ENCODE results near the gene FOXC1. TPM values are rescaled to one million over a fixed set of nuclear protein-coding genes. Genes with fewer than 3 reads are reported as not detected.

Gene FOXC1
- total RNA-seq, 4 donors from 2014 or later, result 0.75 to 0.96 (median 0.79) TPM

GRCh38 chr6:1574083-1574761, 35.5 kb upstream of the FOXC1 start:
- in situ Hi-C loops (cut with MboI; ENCODE audit: low pct_ligation_motif_present in 1 of 4, low pct_unique_long_range_greater_than_20kb in 1 of 4, low sequenced_read_pairs in 3 of 4), result no loop called here

GRCh38 chr6:1574890-1575209, 34.9 kb upstream of the FOXC1 start:
- 79 to 100% methylated on average over 1 to 6 of the region's 6 CpGs for WGBS, 2 donors (ENCODE audit: low coverage in 1 of 2)
- H3K4me1 ChIP-seq, result peaks cover 0 to 5% (median 0%) of the 10 kb centered on the region in 4 donors
- in situ Hi-C loops (cut with MboI; ENCODE audit: low pct_ligation_motif_present in 1 of 4, low pct_unique_long_range_greater_than_20kb in 1 of 4, low sequenced_read_pairs in 3 of 4) (loop anchor here in 2 of 4 donors (25.0 kb wide), 2 partner anchors 1062 to 1162 kb away; no protein-coding TSS in a partner anchor), intact Hi-C loops (cut with DNase I; ENCODE audit: low total_unique reads) (no loop called here)
- no peak for DNase-seq
- H3K27ac ChIP-seq, result peak overlapping the region in 2 of 4 donors; percentile 24 to 26
- no peaks in the 10 kb centered on the region for H3K36me3 ChIP-seq
- TF ChIP-seq, protein P1, sequence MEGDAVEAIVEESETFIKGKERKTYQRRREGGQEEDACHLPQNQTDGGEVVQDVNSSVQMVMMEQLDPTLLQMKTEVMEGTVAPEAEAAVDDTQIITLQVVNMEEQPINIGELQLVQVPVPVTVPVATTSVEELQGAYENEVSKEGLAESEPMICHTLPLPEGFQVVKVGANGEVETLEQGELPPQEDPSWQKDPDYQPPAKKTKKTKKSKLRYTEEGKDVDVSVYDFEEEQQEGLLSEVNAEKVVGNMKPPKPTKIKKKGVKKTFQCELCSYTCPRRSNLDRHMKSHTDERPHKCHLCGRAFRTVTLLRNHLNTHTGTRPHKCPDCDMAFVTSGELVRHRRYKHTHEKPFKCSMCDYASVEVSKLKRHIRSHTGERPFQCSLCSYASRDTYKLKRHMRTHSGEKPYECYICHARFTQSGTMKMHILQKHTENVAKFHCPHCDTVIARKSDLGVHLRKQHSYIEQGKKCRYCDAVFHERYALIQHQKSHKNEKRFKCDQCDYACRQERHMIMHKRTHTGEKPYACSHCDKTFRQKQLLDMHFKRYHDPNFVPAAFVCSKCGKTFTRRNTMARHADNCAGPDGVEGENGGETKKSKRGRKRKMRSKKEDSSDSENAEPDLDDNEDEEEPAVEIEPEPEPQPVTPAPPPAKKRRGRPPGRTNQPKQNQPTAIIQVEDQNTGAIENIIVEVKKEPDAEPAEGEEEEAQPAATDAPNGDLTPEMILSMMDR (IDR thresholded peaks at IDR 0.05), result no peak
- TF ChIP-seq POLR2AphosphoS5 (IDR thresholded peaks at IDR 0.05), result no peak
- TF ChIP-seq POLR2A (IDR thresholded peaks at IDR 0.05), result no peak
- no peak for TF ChIP-seq EP300 (IDR thresholded peaks at IDR 0.05; ENCODE audit: low read depth)
- H3K4me3 ChIP-seq, result no peak overlapping the region
- no peaks in the 10 kb centered on the region for H3K27me3 ChIP-seq
- peaks cover 9 to 14% of the 10 kb centered on the region in 2 donors for H3K9me3 ChIP-seq

More at GRCh38 chr6:1574083-1574761, 35.5 kb upstream of the FOXC1 start:
- Histone ChIP-seq H3K27me3 (no peaks in the 10 kb centered on the region), H3K4me3 (no peak overlapping the region), H3K4me1 (peaks cover 0 to 5% (median 0%) of the 10 kb centered on the region in 4 donors), H3K9me3 (peaks cover 9 to 17% of the 10 kb centered on the region in 2 donors), H3K27ac (no peak overlapping the region), H3K36me3 (no peaks in the 10 kb centered on the region)
- TF ChIP-seq, protein P1 (IDR thresholded peaks at IDR 0.05), result no peak
- TF ChIP-seq POLR2AphosphoS5 (IDR thresholded peaks at IDR 0.05), result no peak
- no peak for TF ChIP-seq EP300 (IDR thresholded peaks at IDR 0.05; ENCODE audit: low read depth)
- no peak for TF ChIP-seq POLR2A (IDR thresholded peaks at IDR 0.05)
- intact Hi-C loops (cut with DNase I; ENCODE audit: low total_unique reads), result no loop called here
- DNase-seq, result no peak
- WGBS, 2 donors (ENCODE audit: low coverage in 1 of 2), result 75 to 84% methylated on average over 2 to 13 of the region's 13 CpGs

- TF ChIP-seq POLR2A (IDR thresholded peaks at IDR 0.05), result no peak
- TF ChIP-seq EP300 (IDR thresholded peaks at IDR 0.05; ENCODE audit: low read depth), result no peak
- TF ChIP-seq POLR2AphosphoS5 (IDR thresholded peaks at IDR 0.05), result no peak
- TF ChIP-seq, protein P1 (IDR thresholded peaks at IDR 0.05), result no peak
- 60% methylated on average over 16 of the region's 16 CpGs; no CpG with 5 or more reads in 1 of the 2 donors for WGBS, 2 donors (ENCODE audit: low coverage in 1 of 2)
- DNase-seq, result no peak
- peaks cover 9% of the 10 kb centered on the region in 2 donors for H3K9me3 ChIP-seq
- H3K4me3 ChIP-seq, result peak overlapping the region in 1 of 4 donors; percentile 7
- intact Hi-C loops (cut with DNase I; ENCODE audit: low total_unique reads), result no loop called here
- no peaks in the 10 kb centered on the region for H3K36me3 ChIP-seq
- H3K27me3 ChIP-seq, result no peaks in the 10 kb centered on the region
- in situ Hi-C loops (cut with MboI; ENCODE audit: low pct_ligation_motif_present in 1 of 4, low pct_unique_long_range_greater_than_20kb in 1 of 4, low sequenced_read_pairs in 3 of 4), result loop anchor here in 2 of 4 donors (25.0 kb wide), 2 partner anchors 1062 to 1162 kb away; no protein-coding TSS in a partner anchor
- peaks cover 0 to 5% (median 0%) of the 10 kb centered on the region in 4 donors for H3K4me1 ChIP-seq
- peak overlapping the region in 2 of 4 donors; percentile 24 to 26 for H3K27ac ChIP-seq
Measured at GRCh38 chr6:1575210-1576041, 34.3 kb upstream of the FOXC1 start.

DNA sequence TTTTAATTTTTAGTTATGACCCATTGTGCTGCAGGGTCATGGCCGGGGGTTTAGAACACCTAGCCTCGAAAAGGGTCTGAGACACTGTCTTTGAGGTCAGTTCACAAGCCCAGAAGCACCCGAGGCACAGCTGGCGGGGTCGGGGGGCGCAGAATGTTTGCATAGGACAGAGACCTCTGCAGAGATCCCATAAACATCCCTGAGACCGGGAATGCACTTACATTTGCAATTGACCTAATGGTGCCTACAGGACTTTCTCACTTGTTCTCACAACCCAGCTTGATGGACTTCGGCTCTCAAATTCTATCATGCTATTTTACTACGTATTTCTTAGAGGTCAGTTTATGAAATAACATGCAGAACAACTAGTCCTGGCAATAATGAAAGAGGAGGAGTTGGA, 33.5 kb upstream of the FOXC1 start:
- peaks cover 3 to 4% of the 10 kb centered on the region in 2 donors for H3K9me3 ChIP-seq
- H3K27me3 ChIP-seq, result no peaks in the 10 kb centered on the region
- intact Hi-C loops (cut with DNase I; ENCODE audit: low total_unique reads) (no loop called here), in situ Hi-C loops (cut with MboI; ENCODE audit: low pct_ligation_motif_present in 1 of 4, low pct_unique_long_range_greater_than_20kb in 1 of 4, low sequenced_read_pairs in 3 of 4) (loop anchor here in 2 of 4 donors (25.0 kb wide), 2 partner anchors 1061 to 1161 kb away; no protein-coding TSS in a partner anchor)
- no peak overlapping the region for H3K4me3 ChIP-seq
- 81 to 90% methylated on average over 4 to 9 of the region's 9 CpGs for WGBS, 2 donors (ENCODE audit: low coverage in 1 of 2)
- DNase-seq, result no peak
- H3K27ac ChIP-seq, result no peak overlapping the region
- H3K4me1 ChIP-seq, result peaks cover 0 to 5% (median 0%) of the 10 kb centered on the region in 4 donors
- TF ChIP-seq POLR2AphosphoS5 (IDR thresholded peaks at IDR 0.05), result no peak
- TF ChIP-seq, protein P1 (IDR thresholded peaks at IDR 0.05), result no peak
- TF ChIP-seq POLR2A (IDR thresholded peaks at IDR 0.05), result no peak
- no peak for TF ChIP-seq EP300 (IDR thresholded peaks at IDR 0.05; ENCODE audit: low read depth)
- no peaks in the 10 kb centered on the region for H3K36me3 ChIP-seq

All from transverse colon (tissue), 4 donors.